Lower leg skin (tissue), 4 donors: ENCODE measurements around the gene ITPKC. TPM values are rescaled to one million over a fixed set of nuclear protein-coding genes. Genes with fewer than 3 reads are reported as not detected.

ENCODE experiments used
- DNase-seq, 2 donors: peaks; one replicate each; pipeline ENCODE4 v3.0.0-alpha.2; 2019; ENCODE audit warnings: low spot score in 2 of 2
- H3K4me3 ChIP-seq: fragments of 200-600 bp; sonication (generic); 2 replicates; pipeline ENCODE4 v1.5.1; 2017; ENCODE audit warnings: mild to moderate bottlenecking, low read depth; ENCODE audit not compliant: poor library complexity, severe bottlenecking
- POLR2A ChIP-seq, 2 donors: fragments of 450-650 bp; IDR thresholded peaks; one replicate each; pipeline ENCODE4 v1.6.1; 2016 to 2017; ENCODE audit warnings: antibody characterized with exemption in 2 of 2, mild to moderate bottlenecking in 1 of 2, moderate library complexity in 1 of 2
- WGBS, 2 donors: methylation state at CpG; one replicate each; pipeline ENCODE4 v1.1.5; 2018; 5-methylcytosine and 5-hydroxymethylcytosine counted together
- intact Hi-C: fragments of 100-400 bp; cut with DNase I; formaldehyde crosslinking; loops from one replicate; pipeline ENCODE4 v1.15.0; 2023; ENCODE audit warnings: low total_unique reads
- total RNA-seq, 4 donors: library from RNA; depleted of rRNA; stranded (reverse); fragments of >200 nt; gene quantifications; one replicate each; pipeline ENCODE4 v1.1.0, GENCODE V29; 2016
- TF ChIP-seq, protein P1 (sequence below), 3 donors: fragments of 450-650 bp; IDR thresholded peaks; one replicate each; pipeline ENCODE4 v1.5.1; 2016; ENCODE audit warnings: antibody characterized with exemption in 3 of 3, mild to moderate bottlenecking in 3 of 3, moderate library complexity in 2 of 3

Gene ITPKC
- total RNA-seq, 4 donors from 2014 or later: 83.1 to 104 (median 93.6) TPM

- intact Hi-C loops: no loop called here
- WGBS, 2 donors: 1 to 2% methylated on average over 29 to 36 of the region's 56 CpGs
- peak; percentile 93 to 98 for DNase-seq
- TF ChIP-seq, protein P1, sequence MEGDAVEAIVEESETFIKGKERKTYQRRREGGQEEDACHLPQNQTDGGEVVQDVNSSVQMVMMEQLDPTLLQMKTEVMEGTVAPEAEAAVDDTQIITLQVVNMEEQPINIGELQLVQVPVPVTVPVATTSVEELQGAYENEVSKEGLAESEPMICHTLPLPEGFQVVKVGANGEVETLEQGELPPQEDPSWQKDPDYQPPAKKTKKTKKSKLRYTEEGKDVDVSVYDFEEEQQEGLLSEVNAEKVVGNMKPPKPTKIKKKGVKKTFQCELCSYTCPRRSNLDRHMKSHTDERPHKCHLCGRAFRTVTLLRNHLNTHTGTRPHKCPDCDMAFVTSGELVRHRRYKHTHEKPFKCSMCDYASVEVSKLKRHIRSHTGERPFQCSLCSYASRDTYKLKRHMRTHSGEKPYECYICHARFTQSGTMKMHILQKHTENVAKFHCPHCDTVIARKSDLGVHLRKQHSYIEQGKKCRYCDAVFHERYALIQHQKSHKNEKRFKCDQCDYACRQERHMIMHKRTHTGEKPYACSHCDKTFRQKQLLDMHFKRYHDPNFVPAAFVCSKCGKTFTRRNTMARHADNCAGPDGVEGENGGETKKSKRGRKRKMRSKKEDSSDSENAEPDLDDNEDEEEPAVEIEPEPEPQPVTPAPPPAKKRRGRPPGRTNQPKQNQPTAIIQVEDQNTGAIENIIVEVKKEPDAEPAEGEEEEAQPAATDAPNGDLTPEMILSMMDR (IDR thresholded peaks at IDR 0.05): no peak
- no peak for TF ChIP-seq POLR2A (IDR thresholded peaks at IDR 0.05)
- peak overlapping the region; percentile 20 for H3K4me3 ChIP-seq
Measured at GRCh38 chr19:40690693-40691420, 26.1 kb upstream of the ITPKC start.

- DNase-seq: no peak
- 42 to 55% methylated on average over 21 to 24 of the region's 24 CpGs for WGBS, 2 donors
- H3K4me3 ChIP-seq: no peak overlapping the region
- intact Hi-C loops: no loop called here
- no peak for TF ChIP-seq POLR2A (IDR thresholded peaks at IDR 0.05)
- TF ChIP-seq, protein P1 (IDR thresholded peaks at IDR 0.05): no peak
Measured at GRCh38 chr19:40691421-40692211, 25.3 kb upstream of the ITPKC start.

DNA sequence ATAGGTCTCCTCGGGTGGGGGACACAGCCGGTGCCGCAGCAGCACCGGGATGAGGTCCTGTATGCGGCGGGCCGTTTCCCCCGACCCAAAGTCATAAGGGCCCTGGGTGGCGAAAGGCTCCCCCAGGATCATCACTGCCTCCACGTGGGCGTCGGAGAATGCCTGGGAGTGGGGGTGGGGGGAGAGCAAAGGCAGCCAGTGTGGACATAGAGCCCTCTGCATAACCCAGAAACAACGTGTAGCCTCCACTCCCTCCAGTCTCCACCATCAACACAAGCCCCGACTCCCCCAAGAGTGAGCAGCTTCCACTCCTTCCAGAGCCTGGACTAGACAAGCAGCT, 24.7 kb upstream of the ITPKC start:
- DNase-seq: no peak
- WGBS, 2 donors: 80 to 81% methylated on average over 14 of the region's 14 CpGs
- H3K4me3 ChIP-seq: no peak overlapping the region
- intact Hi-C loops: no loop called here
- TF ChIP-seq, protein P1 (IDR thresholded peaks at IDR 0.05): no peak
- TF ChIP-seq POLR2A (IDR thresholded peaks at IDR 0.05): no peak

DNA sequence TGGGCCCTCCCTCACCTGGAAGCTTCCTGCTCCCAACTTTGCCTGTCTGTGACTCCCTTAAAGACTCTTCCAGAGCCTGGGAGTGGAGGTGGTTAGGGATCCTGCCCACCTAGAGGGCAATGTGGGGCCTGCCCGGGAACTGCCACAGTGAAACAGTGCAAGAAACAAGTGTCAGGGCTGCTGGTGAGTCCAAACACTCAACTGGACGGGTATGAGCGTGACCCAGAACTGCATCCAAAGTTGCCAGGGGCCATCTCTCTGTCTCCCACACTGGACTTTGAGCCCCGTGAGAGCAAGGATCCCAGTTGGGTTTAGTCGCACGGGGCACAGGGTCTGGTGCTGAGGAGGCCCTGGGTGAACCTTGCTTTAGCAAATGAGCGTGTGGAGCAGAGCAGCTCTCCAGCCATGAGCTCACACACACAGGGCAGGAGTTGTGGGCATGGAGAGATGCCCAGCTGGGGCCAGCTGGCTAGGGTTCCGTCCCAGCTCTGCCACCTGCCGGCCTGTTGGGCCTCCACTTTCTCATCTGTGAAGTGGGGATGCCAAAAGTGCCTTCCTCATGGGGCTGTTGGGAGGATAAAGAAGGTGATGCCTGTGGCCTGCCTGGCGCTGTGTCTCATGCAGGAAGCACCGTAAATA, 23.6 kb upstream of the ITPKC start:
- intact Hi-C loops: no loop called here
- WGBS, 2 donors: 90 to 91% methylated on average over 11 of the region's 11 CpGs
- TF ChIP-seq, protein P1 (IDR thresholded peaks at IDR 0.05): no peak
- no peak for TF ChIP-seq POLR2A (IDR thresholded peaks at IDR 0.05)
- DNase-seq: no peak
- no peak overlapping the region for H3K4me3 ChIP-seq

GRCh38 chr19:40693896-40694295, 23.0 kb upstream of the ITPKC start:
- intact Hi-C loops: no loop called here
- no peak overlapping the region for H3K4me3 ChIP-seq
- 92 to 94% methylated on average over 4 of the region's 4 CpGs for WGBS, 2 donors
- TF ChIP-seq, protein P1 (IDR thresholded peaks at IDR 0.05): no peak
- no peak for TF ChIP-seq POLR2A (IDR thresholded peaks at IDR 0.05)
- no peak for DNase-seq
